WTC11 (cell line): ENCODE measurements around the gene SWAP70.

Experiments
- CBFB ChIP-seq: sonication (generic); formaldehyde crosslinking; IDR thresholded peaks from 2 replicates; pipeline ENCODE4 v1.8.1; 2022; ENCODE audit warnings: mild to moderate bottlenecking, low read depth, missing genetic modification reagents
- CTCF ChIP-seq: fragments of 200-600 bp; IDR thresholded peaks from 2 replicates; pipeline ENCODE4 v1.8.0; 2022; ENCODE audit warnings: antibody characterized with exemption
- E2F4 ChIP-seq: sonication (generic); formaldehyde crosslinking; IDR thresholded peaks from 2 replicates; pipeline ENCODE4 v1.8.1; 2022; ENCODE audit warnings: low read depth, mild to moderate bottlenecking, moderate library complexity, missing genetic modification reagents, borderline replicate concordance
- MYBL2 ChIP-seq: sonication (generic); formaldehyde crosslinking; IDR thresholded peaks from 2 replicates; pipeline ENCODE4 v1.8.1; 2023; ENCODE audit warnings: mild to moderate bottlenecking, moderate library complexity, missing genetic modification reagents
- PREB ChIP-seq: sonication (generic); formaldehyde crosslinking; IDR thresholded peaks from 2 replicates; pipeline ENCODE4 v1.8.1; 2022; ENCODE audit warnings: mild to moderate bottlenecking, missing genetic modification reagents, moderate library complexity, borderline replicate concordance
- SMAD4 ChIP-seq: sonication (generic); formaldehyde crosslinking; IDR thresholded peaks from 2 replicates; pipeline ENCODE4 v1.8.0; 2022; ENCODE audit warnings: mild to moderate bottlenecking, missing genetic modification reagents
- TEAD1 ChIP-seq: sonication (generic); formaldehyde crosslinking; IDR thresholded peaks from 2 replicates; pipeline ENCODE4 v1.8.0; 2022; ENCODE audit warnings: mild to moderate bottlenecking, missing genetic modification reagents
- TEAD4 ChIP-seq: sonication (generic); formaldehyde crosslinking; IDR thresholded peaks from 2 replicates; pipeline ENCODE4 v1.8.0; 2022; ENCODE audit warnings: mild to moderate bottlenecking, missing genetic modification reagents
- TF ChIP-seq, protein P1 (sequence below): sonication (generic); formaldehyde crosslinking; IDR thresholded peaks from 2 replicates; pipeline ENCODE4 v1.8.0; 2022; ENCODE audit warnings: mild to moderate bottlenecking, missing genetic modification reagents

DNA sequence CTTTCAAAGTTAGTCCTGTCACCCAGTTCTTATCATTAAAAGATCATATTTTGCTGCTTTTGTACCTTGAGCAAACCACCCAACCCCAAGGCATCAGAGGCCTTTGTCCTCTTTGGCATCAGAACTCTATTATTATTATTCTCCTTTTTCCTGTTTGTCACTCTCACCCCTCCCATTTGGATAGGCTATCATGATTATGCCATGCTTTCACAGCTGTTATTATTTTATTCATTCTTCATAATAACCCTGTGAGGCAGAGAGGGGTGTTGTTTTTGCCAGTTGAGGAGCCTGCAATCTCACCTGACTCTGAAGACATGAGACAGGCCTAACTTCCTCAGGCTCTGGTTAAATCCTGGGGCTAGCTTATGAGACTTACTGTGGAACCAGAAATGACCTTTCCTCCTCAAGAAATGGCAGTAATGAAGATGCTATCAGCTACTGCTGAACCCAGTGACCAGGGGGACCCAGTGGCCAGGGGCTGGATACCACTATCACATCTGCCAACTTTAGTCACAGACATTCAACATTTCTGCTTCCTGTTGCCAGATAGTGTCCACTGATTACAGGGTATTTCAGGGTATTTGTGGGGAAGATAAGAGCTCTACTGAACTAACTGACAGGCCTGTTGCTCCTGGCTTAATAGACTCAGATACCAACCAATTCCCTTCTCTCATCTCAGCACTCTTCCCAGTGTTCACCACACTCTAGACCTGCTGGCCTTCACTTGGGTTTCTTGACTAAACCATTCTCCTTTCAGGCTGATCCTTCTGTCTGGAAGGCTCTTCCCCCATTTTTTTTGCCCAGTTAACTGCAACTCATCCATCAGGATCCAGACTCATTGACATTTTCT is 11.8 kb upstream of the SWAP70 start:
- no peak for TF ChIP-seq CTCF
- TF ChIP-seq MYBL2: no peak
- TF ChIP-seq CBFB (CRISPR knock-in tag): no peak
- TF ChIP-seq, protein P1, sequence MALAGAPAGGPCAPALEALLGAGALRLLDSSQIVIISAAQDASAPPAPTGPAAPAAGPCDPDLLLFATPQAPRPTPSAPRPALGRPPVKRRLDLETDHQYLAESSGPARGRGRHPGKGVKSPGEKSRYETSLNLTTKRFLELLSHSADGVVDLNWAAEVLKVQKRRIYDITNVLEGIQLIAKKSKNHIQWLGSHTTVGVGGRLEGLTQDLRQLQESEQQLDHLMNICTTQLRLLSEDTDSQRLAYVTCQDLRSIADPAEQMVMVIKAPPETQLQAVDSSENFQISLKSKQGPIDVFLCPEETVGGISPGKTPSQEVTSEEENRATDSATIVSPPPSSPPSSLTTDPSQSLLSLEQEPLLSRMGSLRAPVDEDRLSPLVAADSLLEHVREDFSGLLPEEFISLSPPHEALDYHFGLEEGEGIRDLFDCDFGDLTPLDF (CRISPR knock-in tag): no peak
- TF ChIP-seq PREB: no peak
- no peak for TF ChIP-seq SMAD4 (CRISPR knock-in tag)
- TF ChIP-seq TEAD1 (CRISPR knock-in tag): no peak
- no peak for TF ChIP-seq E2F4
- TF ChIP-seq TEAD4 (CRISPR knock-in tag): no peak
